OCI-LY7 (cell line): ENCODE results near the gene PPHLN1. TPM values are rescaled to one million over a fixed set of nuclear protein-coding genes. Genes with fewer than 3 reads are reported as not detected.

Experiments used
- BruUV-seq: library from RNA; stranded (reverse); fragments of 400-500 nt; replicated peaks from 2 replicates; lab custom pipeline; 2021; lab: Mats Ljungman, UMichigan
- CTCF ChIA-PET: fragments of 300-600 bp; sonication (Branson Sonifier 250); formaldehyde crosslinking; loops from one replicate; lab custom pipeline; 2022; ENCODE audit warnings: antibody characterized with exemption; ENCODE audit not compliant: unreplicated experiment; lab: Charles Lee
- POLR2A ChIA-PET: fragments of 300-600 bp; sonication (Branson Sonifier 250); formaldehyde crosslinking; loops from one replicate; lab custom pipeline; 2022; ENCODE audit warnings: antibody characterized with exemption; lab: Charles Lee
- DNase-seq: peaks from one replicate; pipeline ENCODE4 v3.0.0-alpha.2; 2015; ENCODE audit warnings: low spot score
- H2AFZ ChIP-seq: fragments of 200-600 bp; sonication (generic), shearing (Covaris generic); 2 replicates; pipeline ENCODE4 v1.6.1; 2014; ENCODE audit warnings: mild to moderate bottlenecking, antibody characterized with exemption, low read length, moderate library complexity
- H3K27ac ChIP-seq: fragments of 200-600 bp; sonication (generic); 2 replicates; pipeline ENCODE4 v1.5.1; 2014; ENCODE audit warnings: mixed run types, low read depth, mild to moderate bottlenecking, moderate library complexity, low read length, inconsistent platforms; ENCODE audit not compliant: poor library complexity, severe bottlenecking
- H3K36me3 ChIP-seq: fragments of 200-600 bp; sonication (generic); 2 replicates; pipeline ENCODE4 v1.6.1; 2014; ENCODE audit warnings: mild to moderate bottlenecking, antibody characterized with exemption, low read length, moderate library complexity, mixed read lengths; ENCODE audit not compliant: insufficient read depth
- H3K4me1 ChIP-seq: fragments of 200-600 bp; sonication (generic); 2 replicates; pipeline ENCODE4 v1.5.1; 2014; ENCODE audit warnings: mild to moderate bottlenecking, low read length; ENCODE audit not compliant: insufficient read depth, poor library complexity, severe bottlenecking
- H3K4me2 ChIP-seq: fragments of 200-600 bp; sonication (generic); 2 replicates; pipeline ENCODE4 v1.6.1; 2014; ENCODE audit warnings: mild to moderate bottlenecking, low read length
- H3K4me3 ChIP-seq: fragments of 200-600 bp; sonication (generic); 2 replicates; pipeline ENCODE4 v1.5.1; 2014; ENCODE audit warnings: mild to moderate bottlenecking, low read depth, low read length; ENCODE audit not compliant: poor library complexity, severe bottlenecking
- H3K79me2 ChIP-seq: fragments of 200-600 bp; sonication (generic); 2 replicates; pipeline ENCODE4 v1.6.1; 2016; ENCODE audit warnings: low read depth, mild to moderate bottlenecking, low read length, moderate library complexity, mixed read lengths; ENCODE audit not compliant: insufficient read depth
- H3K9me2 ChIP-seq: fragments of 200-600 bp; sonication (generic); 2 replicates; pipeline ENCODE4 v1.6.1; 2016; ENCODE audit warnings: mild to moderate bottlenecking, low read length, mixed read lengths; ENCODE audit not compliant: insufficient read depth
- H3K9me3 ChIP-seq: fragments of 200-600 bp; sonication (generic); 2 replicates; pipeline ENCODE4 v1.6.1; 2014; ENCODE audit warnings: mild to moderate bottlenecking, mixed run types, low read length, mixed read lengths
- H4K20me1 ChIP-seq: fragments of 200-600 bp; sonication (generic); 2 replicates; pipeline ENCODE4 v1.6.1; 2014; ENCODE audit warnings: mild to moderate bottlenecking, antibody characterized with exemption, low read length, moderate library complexity, mixed read lengths; ENCODE audit not compliant: insufficient read depth
- CTCF ChIP-seq: fragments of 200-600 bp; sonication (generic); conservative IDR thresholded peaks from 2 replicates; pipeline ENCODE4 v1.5.1; 2014; ENCODE audit warnings: mild to moderate bottlenecking, antibody characterized with exemption, low read length, moderate library complexity, mixed read lengths
- EZH2phosphoT487 ChIP-seq: fragments of 200-600 bp; sonication (generic); IDR thresholded peaks from 2 replicates; pipeline ENCODE4 v1.6.1; 2018; ENCODE audit warnings: low read depth, borderline replicate concordance, mild to moderate bottlenecking, mixed run types, antibody characterized with exemption, low read length, moderate library complexity, mixed read lengths
- intact Hi-C: fragments of 100-400 bp; cut with micrococcal nuclease; formaldehyde crosslinking; loops from one replicate; pipeline ENCODE4 v1.10.0; 2022; ENCODE audit not compliant: unreplicated experiment
- total RNA-seq, 2 experiments: library from RNA; depleted of rRNA in 1 of 2; stranded (reverse); fragments of >200 nt in 1 of 2; shearing (Covaris generic) in 1 of 2; gene quantifications; 2 replicates each; pipeline ENCODE4 v1.2.3, GENCODE V29; 2014 to 2022

Gene PPHLN1
- total RNA-seq, 2 experiments from 2014 or later: 95.3 to 97.6 TPM

GRCh38 chr12:42278128-42278510 is 47.8 kb upstream of the PPHLN1 start:
- intact Hi-C loops: no loop called here
- no peaks in the 10 kb centered on the region for H4K20me1 ChIP-seq
- no peak for DNase-seq
- no peak overlapping the region for H3K4me3 ChIP-seq
- TF ChIP-seq CTCF: no peak
- TF ChIP-seq EZH2phosphoT487: no peak
- H3K27ac ChIP-seq: no peak overlapping the region
- H2AFZ ChIP-seq: no peak overlapping the region
- no peak overlapping the region for H3K4me2 ChIP-seq
- H3K4me1 ChIP-seq: no peaks in the 10 kb centered on the region
- H3K9me2 ChIP-seq: no peaks in the 10 kb centered on the region
- BruUV-seq: no TSS peak
- POLR2A ChIA-PET: no interaction called here
- H3K9me3 ChIP-seq: no peaks in the 10 kb centered on the region
- H3K79me2 ChIP-seq: no peaks in the 10 kb centered on the region
- CTCF ChIA-PET: no interaction called here
- no peaks in the 10 kb centered on the region for H3K36me3 ChIP-seq

GRCh38 chr12:42281278-42281677 is 44.7 kb upstream of the PPHLN1 start:
- intact Hi-C loops: no loop called here
- H2AFZ ChIP-seq: no peak overlapping the region
- H4K20me1 ChIP-seq: no peaks in the 10 kb centered on the region
- no peak overlapping the region for H3K27ac ChIP-seq
- TF ChIP-seq EZH2phosphoT487 (no peak), CTCF (no peak)
- H3K9me2 ChIP-seq: no peaks in the 10 kb centered on the region
- H3K9me3 ChIP-seq: no peaks in the 10 kb centered on the region
- H3K4me3 ChIP-seq: no peak overlapping the region
- no peaks in the 10 kb centered on the region for H3K36me3 ChIP-seq
- CTCF ChIA-PET: no interaction called here
- POLR2A ChIA-PET: interaction anchor here (0.6 kb wide), 1 partner anchor 141 kb away, joined by 3 read pairs; no protein-coding TSS in a partner anchor
- H3K79me2 ChIP-seq: no peaks in the 10 kb centered on the region
- BruUV-seq: no TSS peak
- DNase-seq: no peak
- H3K4me2 ChIP-seq: no peak overlapping the region
- H3K4me1 ChIP-seq: no peaks in the 10 kb centered on the region

- H3K27ac ChIP-seq: no peak overlapping the region
These were observed 44.1 kb upstream of the PPHLN1 start for GRCh38 chr12:42281844-42282243.

More at GRCh38 chr12:42281844-42282243, 44.1 kb upstream of the PPHLN1 start:
- Histone ChIP-seq H3K9me2 (no peaks in the 10 kb centered on the region), H3K9me3 (no peaks in the 10 kb centered on the region), H3K36me3 (no peaks in the 10 kb centered on the region), H4K20me1 (no peaks in the 10 kb centered on the region), H2AFZ (no peak overlapping the region), H3K4me1 (no peaks in the 10 kb centered on the region), H3K4me2 (no peak overlapping the region), H3K79me2 (no peaks in the 10 kb centered on the region), H3K4me3 (no peak overlapping the region)
- intact Hi-C loops: no loop called here
- ChIA-PET POLR2A (interaction anchor here (1.0 to 1.3 kb wide), 2 partner anchors 9 to 16 kb away, joined by 3 to 4 read pairs; no protein-coding TSS in a partner anchor), CTCF (no interaction called here)
- DNase-seq: no peak
- TF ChIP-seq EZH2phosphoT487: no peak
- TF ChIP-seq CTCF: no peak
- BruUV-seq: no TSS peak
